Skeletal muscle cell (primary cell): Measurements from ENCODE around the gene CHSY3.

Experiments used
- DNase-seq: peaks from one replicate; pipeline ENCODE4 v3.0.0-alpha.2; 2010; ENCODE audit warnings: low read depth
- H3K4me3 ChIP-seq: 2 replicates; pipeline ENCODE4 v1.5.1; 2011; ENCODE audit warnings: low read depth, mild to moderate bottlenecking, control low read depth, low read length, moderate library complexity

Gene CHSY3

GRCh38 chr5:130227699-130228098, 323.4 kb downstream of the CHSY3 start:
- DNase-seq = no peak
- no peak overlapping the region for H3K4me3 ChIP-seq

DNA sequence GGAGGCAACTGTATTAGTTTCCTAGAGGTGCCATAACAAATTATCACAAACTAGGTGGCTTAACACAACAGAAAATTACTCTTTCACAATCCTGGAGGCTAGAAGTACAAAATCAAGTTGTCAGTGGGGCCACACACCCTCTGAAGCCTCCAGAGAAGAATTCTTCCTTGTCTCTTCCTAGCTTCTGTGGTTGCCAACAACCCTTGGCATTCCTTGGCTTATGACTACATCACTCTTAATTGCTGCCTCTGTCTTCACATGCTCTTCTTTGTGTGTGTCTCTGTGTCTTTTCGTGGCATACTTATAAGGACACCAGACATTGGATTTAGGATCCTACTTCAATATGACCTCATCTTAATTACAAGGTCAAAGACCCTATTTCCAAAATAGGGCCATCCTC, 327.5 kb downstream of the CHSY3 start:
- no peak for DNase-seq
- no peak overlapping the region for H3K4me3 ChIP-seq

GRCh38 chr5:130234816-130235215, 330.6 kb downstream of the CHSY3 start:
- DNase-seq = no peak

More at GRCh38 chr5:130234816-130235215, 330.6 kb downstream of the CHSY3 start:
- no peak overlapping the region for H3K4me3 ChIP-seq
